Progenitor cell of endocrine pancreas (in vitro differentiated cells): Measurements from ENCODE around the gene ZNF135. TPM values are rescaled to one million over a fixed set of nuclear protein-coding genes. Genes with fewer than 3 reads are reported as not detected.

Source experiments
- DNase-seq: peaks from one replicate; pipeline ENCODE4 v3.0.0; 2021; ENCODE audit warnings: low spot score; ENCODE audit not compliant: unreplicated experiment
- H3K27ac Mint-ChIP-seq: 2 replicates; pipeline ENCODE4 v1.8.0; 2021; ENCODE audit warnings: mild to moderate bottlenecking, moderate library complexity, mixed read lengths
- H3K27me3 Mint-ChIP-seq: 2 replicates; pipeline ENCODE4 v1.8.0; 2021; ENCODE audit warnings: mixed read lengths
- H3K36me3 Mint-ChIP-seq: 2 replicates; pipeline ENCODE4 v1.8.0; 2022; ENCODE audit warnings: mixed read lengths; ENCODE audit not compliant: insufficient read depth
- H3K4me1 Mint-ChIP-seq: 2 replicates; pipeline ENCODE4 v1.8.0; 2021; ENCODE audit warnings: low read depth, mixed read lengths
- H3K4me3 Mint-ChIP-seq: 2 replicates; pipeline ENCODE4 v1.8.0; 2021; ENCODE audit warnings: low read depth, mild to moderate bottlenecking, moderate library complexity, mixed read lengths
- H3K9me3 Mint-ChIP-seq: 2 replicates; pipeline ENCODE4 v1.8.0; 2021; ENCODE audit warnings: low read depth, mixed read lengths
- CTCF ChIP-seq: fragments of 200-600 bp; sonication (generic); IDR thresholded peaks from one replicate; pipeline ENCODE4 v1.5.0; 2021; ENCODE audit warnings: antibody characterized with exemption, mild to moderate bottlenecking; ENCODE audit not compliant: unreplicated experiment
- total RNA-seq: library from RNA; stranded (reverse); gene quantifications from 2 replicates; pipeline ENCODE4 v1.2.1, GENCODE V29; 2021

Gene ZNF135
- total RNA-seq, 1 donor from 2014 or later, result 17.9 TPM

GRCh38 chr19:58095328-58095727 lies 36.2 kb downstream of the ZNF135 start:
- H3K27me3 Mint-ChIP-seq, result no peaks in the 10 kb centered on the region
- TF ChIP-seq CTCF, result no peak
- no peak overlapping the region for H3K4me3 Mint-ChIP-seq
- peaks cover 10% of the 10 kb centered on the region for H3K4me1 Mint-ChIP-seq
- no peak for DNase-seq
- H3K36me3 Mint-ChIP-seq, result peaks cover 18% of the 10 kb centered on the region
- peaks cover 4% of the 10 kb centered on the region for H3K9me3 Mint-ChIP-seq
- no peak overlapping the region for H3K27ac Mint-ChIP-seq

GRCh38 chr19:58096884-58097283 lies 37.8 kb downstream of the ZNF135 start:
- H3K27me3 Mint-ChIP-seq, result no peaks in the 10 kb centered on the region
- peak overlapping the region; percentile 86 for H3K4me3 Mint-ChIP-seq
- H3K27ac Mint-ChIP-seq, result peak overlapping the region; percentile 92
- H3K9me3 Mint-ChIP-seq, result peaks cover 4% of the 10 kb centered on the region
- peaks cover 16% of the 10 kb centered on the region for H3K36me3 Mint-ChIP-seq
- TF ChIP-seq CTCF, result no peak
- no peak for DNase-seq
- H3K4me1 Mint-ChIP-seq, result peaks cover 10% of the 10 kb centered on the region

- H3K36me3 Mint-ChIP-seq, result peaks cover 16% of the 10 kb centered on the region
- peak overlapping the region; percentile 92 for H3K27ac Mint-ChIP-seq
- H3K9me3 Mint-ChIP-seq, result peaks cover 5% of the 10 kb centered on the region
- H3K27me3 Mint-ChIP-seq, result no peaks in the 10 kb centered on the region
- peak overlapping the region; percentile 86 for H3K4me3 Mint-ChIP-seq
- no peak for TF ChIP-seq CTCF
- peaks cover 10% of the 10 kb centered on the region for H3K4me1 Mint-ChIP-seq
- no peak for DNase-seq
These were observed 38.3 kb downstream of the ZNF135 start for GRCh38 chr19:58097349-58097748.

GRCh38 chr19:58097781-58098681 lies 38.9 kb downstream of the ZNF135 start, which contains the start of gene ZSCAN18:
ZSCAN18 (minus strand) TSS chr19:58098231; CDS start chr19:58090267, 7,964 bp downstream.
- Mint-ChIP-seq H3K27me3 (no peaks in the 10 kb centered on the region), H3K27ac (peak within 1 kb of the TSS; percentile 100)

GRCh38 chr19:58098682-58098998 lies 39.6 kb downstream of the ZNF135 start:
- peak overlapping the region; percentile 100 for H3K27ac Mint-ChIP-seq
- no peaks in the 10 kb centered on the region for H3K27me3 Mint-ChIP-seq
- no peak for DNase-seq
- H3K4me3 Mint-ChIP-seq, result peak overlapping the region; percentile 86
- peaks cover 14% of the 10 kb centered on the region for H3K36me3 Mint-ChIP-seq
- H3K4me1 Mint-ChIP-seq, result peaks cover 10% of the 10 kb centered on the region
- no peak for TF ChIP-seq CTCF
- H3K9me3 Mint-ChIP-seq, result peaks cover 13% of the 10 kb centered on the region

More at GRCh38 chr19:58097781-58098681, 38.9 kb downstream of the ZNF135 start, which contains the start of gene ZSCAN18:
- no peak for TF ChIP-seq CTCF
- H3K4me3 Mint-ChIP-seq, result peak within 1 kb of the TSS; percentile 86
- H3K36me3 Mint-ChIP-seq, result peaks cover 18% of the 10 kb centered on the region
- peaks cover 10% of the 10 kb centered on the region for H3K4me1 Mint-ChIP-seq
- peak; percentile 99 for DNase-seq
- H3K9me3 Mint-ChIP-seq, result peaks cover 7% of the 10 kb centered on the region
